Trophoblast cell (in vitro differentiated cells and primary cell): Measurements from ENCODE around the gene PRKAA1.

ENCODE experiments used
- DNase-seq, 2 donors: peaks; one replicate each; pipeline ENCODE4 v3.0.0-alpha.2; 2016
- H2AFZ ChIP-seq: 2 replicates; pipeline ENCODE4 v1.6.1; 2013; ENCODE audit warnings: low read length, moderate library complexity, mild to moderate bottlenecking; ENCODE audit not compliant: insufficient read depth, poor library complexity
- H2AK5ac ChIP-seq: 2 replicates; pipeline ENCODE4 v1.6.1; 2013; ENCODE audit warnings: mild to moderate bottlenecking, low read length
- H2BK120ac ChIP-seq: 2 replicates; pipeline ENCODE4 v1.6.1; 2013; ENCODE audit warnings: low read length, mild to moderate bottlenecking, moderate library complexity; ENCODE audit not compliant: insufficient read depth, poor library complexity
- H2BK12ac ChIP-seq: 2 replicates; pipeline ENCODE4 v1.6.1; 2013; ENCODE audit warnings: mild to moderate bottlenecking, low read length, moderate library complexity
- H2BK5ac ChIP-seq: 2 replicates; pipeline ENCODE4 v1.6.1; 2013; ENCODE audit warnings: low read length, low read depth, moderate library complexity, mild to moderate bottlenecking; ENCODE audit not compliant: poor library complexity
- H3K14ac ChIP-seq: 2 replicates; pipeline ENCODE4 v1.6.1; 2013; ENCODE audit warnings: mild to moderate bottlenecking, low read length
- H3K18ac ChIP-seq: 2 replicates; pipeline ENCODE4 v1.6.1; 2013; ENCODE audit warnings: mild to moderate bottlenecking, low read length
- H3K23ac ChIP-seq: 2 replicates; pipeline ENCODE4 v1.6.1; 2013; ENCODE audit warnings: low read length
- H3K27ac ChIP-seq: 2 replicates; pipeline ENCODE4 v1.5.1; 2013; ENCODE audit warnings: low read depth, mild to moderate bottlenecking, inconsistent platforms, low read length, moderate library complexity
- H3K27me3 ChIP-seq: 2 replicates; pipeline ENCODE4 v1.6.1; 2013; ENCODE audit warnings: inconsistent platforms, mild to moderate bottlenecking, low read length, moderate library complexity; ENCODE audit not compliant: insufficient read depth
- H3K36me3 ChIP-seq, 2 experiments: 1 replicate in 1 of 2; 2 replicates in 1 of 2; pipeline ENCODE4 v1.6.1; 2013; ENCODE audit warnings: low read length in 2 of 2, mild to moderate bottlenecking in 2 of 2, moderate library complexity in 1 of 2; ENCODE audit not compliant: insufficient read depth in 2 of 2, control insufficient read depth in 1 of 2
- H3K4ac ChIP-seq: 2 replicates; pipeline ENCODE4 v1.6.1; 2013; ENCODE audit warnings: low read depth, mild to moderate bottlenecking, low read length, moderate library complexity
- H3K4me1 ChIP-seq, 2 experiments: 1 replicate in 1 of 2; 2 replicates in 1 of 2; pipeline ENCODE4 v1.6.1; 2013; ENCODE audit warnings: low read length in 2 of 2, mild to moderate bottlenecking in 2 of 2, moderate library complexity in 1 of 2; ENCODE audit not compliant: insufficient read depth in 2 of 2, control insufficient read depth in 1 of 2
- H3K4me2 ChIP-seq: 2 replicates; pipeline ENCODE4 v1.6.1; 2013; ENCODE audit warnings: inconsistent platforms, mild to moderate bottlenecking, low read length, moderate library complexity
- H3K4me3 ChIP-seq: 2 replicates; pipeline ENCODE4 v1.5.1; 2013; ENCODE audit warnings: mild to moderate bottlenecking, low read depth, low read length, inconsistent platforms
- H3K79me1 ChIP-seq: one replicate; pipeline ENCODE4 v1.6.1; 2013; ENCODE audit warnings: low read length
- H3K79me2 ChIP-seq: 2 replicates; pipeline ENCODE4 v1.6.1; 2013; ENCODE audit warnings: low read length, mild to moderate bottlenecking; ENCODE audit not compliant: control insufficient read depth, insufficient read depth, poor library complexity
- H3K9ac ChIP-seq: 2 replicates; pipeline ENCODE4 v1.6.1; 2013; ENCODE audit warnings: mild to moderate bottlenecking, low read length
- H3K9me3 ChIP-seq: 2 replicates; pipeline ENCODE4 v1.6.1; 2013; ENCODE audit warnings: low read depth, mild to moderate bottlenecking, control low read depth, inconsistent platforms, low read length; ENCODE audit not compliant: insufficient read depth
- H4K12ac ChIP-seq: 2 replicates; pipeline ENCODE4 v1.6.1; 2013; ENCODE audit warnings: low read depth, mild to moderate bottlenecking, low read length, moderate library complexity
- H4K8ac ChIP-seq: 2 replicates; pipeline ENCODE4 v1.6.1; 2013; ENCODE audit warnings: low read depth, mild to moderate bottlenecking, low read length, moderate library complexity
- H4K91ac ChIP-seq: one replicate; pipeline ENCODE4 v1.6.1; 2013; ENCODE audit warnings: low read depth, mild to moderate bottlenecking, low read length, moderate library complexity
- WGBS: extraction: QIAGEN DNeasy Blood & Tissue Kit; methylation state at CpG from one replicate; pipeline ENCODE4 v1.1.7; 2013; ENCODE audit warnings: missing lambda C conversion rate; ENCODE audit not compliant: insufficient read length, insufficient coverage; ENCODE audit errors: extremely low coverage; 5-methylcytosine and 5-hydroxymethylcytosine counted together

PRKAA1 gene

GRCh38 chr5:40778133-40778532, 20.0 kb downstream of the PRKAA1 start:
- Histone ChIP-seq H3K4ac (no peak overlapping the region), H3K4me2 (no peak overlapping the region)
- DNase-seq: no peak

DNA sequence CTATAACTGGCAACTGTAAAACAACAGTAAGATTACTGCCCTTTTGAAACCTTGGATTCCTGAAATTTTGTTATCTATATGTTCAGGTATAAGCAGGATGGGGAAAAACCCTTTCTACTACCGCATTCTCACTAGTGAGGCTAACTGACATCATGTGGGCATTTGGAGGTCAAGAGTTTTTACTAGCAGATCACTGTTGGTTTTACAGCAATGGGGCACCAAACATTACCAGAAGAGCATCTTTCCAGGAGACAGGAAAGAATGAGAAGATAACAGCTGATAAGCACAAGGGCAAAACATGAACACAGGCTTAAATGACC, 21.6 kb downstream of the PRKAA1 start:
- no peak overlapping the region for H2AK5ac ChIP-seq
- WGBS: no CpG with 5 or more reads among the region's 1 CpG
- H3K27me3 ChIP-seq: no peaks in the 10 kb centered on the region
- H2BK12ac ChIP-seq: no peak overlapping the region
- no peak overlapping the region for H2AFZ ChIP-seq
- no peak overlapping the region for H4K8ac ChIP-seq
- no peaks in the 10 kb centered on the region for H3K79me1 ChIP-seq
- H3K79me2 ChIP-seq: peaks cover 3% of the 10 kb centered on the region
- no peaks in the 10 kb centered on the region for H3K9me3 ChIP-seq
- H3K14ac ChIP-seq: no peak overlapping the region
- peaks cover 0 to 2% of the 10 kb centered on the region in 2 experiments for H3K4me1 ChIP-seq
- no peak overlapping the region for H4K12ac ChIP-seq
- peaks cover 2 to 3% of the 10 kb centered on the region in 2 experiments for H3K36me3 ChIP-seq
- H2BK5ac ChIP-seq: no peak overlapping the region
- no peak overlapping the region for H4K91ac ChIP-seq
- H3K9ac ChIP-seq: no peak overlapping the region
- no peak overlapping the region for H2BK120ac ChIP-seq
- no peak overlapping the region for H3K23ac ChIP-seq
- H3K4me3 ChIP-seq: no peak overlapping the region
- H3K4me2 ChIP-seq: no peak overlapping the region
- no peak for DNase-seq
- H3K18ac ChIP-seq: no peak overlapping the region
- H3K4ac ChIP-seq: no peak overlapping the region
- no peak overlapping the region for H3K27ac ChIP-seq

More at GRCh38 chr5:40778133-40778532, 20.0 kb downstream of the PRKAA1 start:
- Histone ChIP-seq H3K79me2 (peaks cover 3% of the 10 kb centered on the region), H3K23ac (no peak overlapping the region), H4K8ac (no peak overlapping the region), H3K4me3 (no peak overlapping the region), H2BK5ac (no peak overlapping the region), H3K9ac (no peak overlapping the region), H3K9me3 (no peaks in the 10 kb centered on the region), H2AK5ac (no peak overlapping the region), H2BK120ac (no peak overlapping the region), H3K27me3 (no peaks in the 10 kb centered on the region), H3K18ac (no peak overlapping the region), H3K14ac (no peak overlapping the region), H3K27ac (no peak overlapping the region), H3K36me3 (no peaks in the 10 kb centered on the region), H3K79me1 (no peaks in the 10 kb centered on the region), H2AFZ (no peak overlapping the region), H4K12ac (no peak overlapping the region), H4K91ac (no peak overlapping the region), H2BK12ac (no peak overlapping the region), H3K4me1 (peaks cover 0 to 2% of the 10 kb centered on the region in 2 experiments)
- 100% methylated on average over 1 of the region's 1 CpG for WGBS

DNA sequence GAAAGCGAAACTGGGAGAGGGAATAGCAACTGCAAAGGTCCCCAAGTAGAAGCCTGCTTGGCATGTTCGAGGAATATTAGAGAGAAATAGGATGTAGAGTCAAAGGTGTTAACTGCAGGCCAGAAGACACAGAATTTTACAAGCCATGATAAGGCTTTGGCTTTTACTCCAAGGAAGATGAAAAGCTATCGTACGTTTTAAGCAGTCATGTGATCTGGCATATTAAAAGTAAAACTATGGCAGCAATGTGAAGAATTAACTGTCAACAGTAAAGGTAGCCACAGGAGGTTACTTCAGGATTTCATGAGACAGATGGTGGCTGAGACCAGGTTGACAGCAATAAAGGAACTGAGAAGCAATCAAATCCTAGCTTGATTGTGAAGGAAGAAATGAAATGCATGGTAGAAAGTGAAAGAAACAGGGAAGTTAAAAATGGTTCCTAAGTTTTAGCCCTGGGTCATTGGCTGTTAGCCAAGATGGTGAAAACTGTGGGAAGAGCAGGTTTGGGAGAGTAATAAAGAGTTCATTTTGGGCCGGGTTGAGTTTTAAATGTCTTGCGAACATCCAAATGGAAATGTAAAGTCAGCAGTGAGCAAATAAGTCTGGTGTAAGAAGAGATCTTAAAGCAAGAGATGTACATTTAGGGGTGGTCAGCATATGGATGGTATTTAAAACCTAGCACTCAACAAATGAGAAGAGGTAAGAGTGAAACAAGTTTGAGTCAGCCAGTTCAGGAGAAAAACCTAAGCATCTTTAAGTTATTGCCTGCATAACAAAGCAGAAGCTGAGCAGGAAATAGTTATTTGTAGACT, 22.1 kb downstream of the PRKAA1 start:
- Histone ChIP-seq H2BK5ac (no peak overlapping the region), H2AK5ac (no peak overlapping the region), H3K14ac (no peak overlapping the region), H4K8ac (no peak overlapping the region), H3K18ac (no peak overlapping the region), H3K79me1 (no peaks in the 10 kb centered on the region), H3K4me2 (no peak overlapping the region), H2AFZ (no peak overlapping the region), H3K9ac (no peak overlapping the region), H3K23ac (no peak overlapping the region), H2BK120ac (no peak overlapping the region), H2BK12ac (no peak overlapping the region), H3K4me1 (peaks cover 0 to 2% of the 10 kb centered on the region in 2 experiments), H3K4ac (no peak overlapping the region), H3K36me3 (peaks cover 5 to 6% of the 10 kb centered on the region in 2 experiments), H3K27me3 (no peaks in the 10 kb centered on the region), H3K79me2 (peaks cover 3% of the 10 kb centered on the region), H3K9me3 (no peaks in the 10 kb centered on the region), H3K4me3 (no peak overlapping the region), H4K12ac (no peak overlapping the region), H4K91ac (no peak overlapping the region), H3K27ac (no peak overlapping the region)
- peak in 1 of 2 donors; percentile 23 for DNase-seq
- WGBS: no CpG with 5 or more reads among the region's 6 CpGs

- Histone ChIP-seq H3K27me3 (no peaks in the 10 kb centered on the region), H3K9me3 (no peaks in the 10 kb centered on the region)
Observed at GRCh38 chr5:40775085-40775845, 22.9 kb downstream of the PRKAA1 start.

More at GRCh38 chr5:40775085-40775845, 22.9 kb downstream of the PRKAA1 start:
- Histone ChIP-seq H3K4me1 (no peaks in the 10 kb centered on the region), H3K4me3 (no peak overlapping the region), H3K4ac (no peak overlapping the region), H4K91ac (no peak overlapping the region), H3K79me2 (no peaks in the 10 kb centered on the region), H2BK12ac (no peak overlapping the region), H2AK5ac (no peak overlapping the region), H4K12ac (no peak overlapping the region), H2BK120ac (no peak overlapping the region), H3K79me1 (no peaks in the 10 kb centered on the region), H3K36me3 (peaks cover 5 to 6% of the 10 kb centered on the region in 2 experiments), H3K18ac (no peak overlapping the region), H3K27ac (no peak overlapping the region), H3K4me2 (no peak overlapping the region), H4K8ac (no peak overlapping the region), H2BK5ac (no peak overlapping the region), H3K9ac (no peak overlapping the region), H3K14ac (no peak overlapping the region), H2AFZ (no peak overlapping the region), H3K23ac (no peak overlapping the region)
- no peak for DNase-seq
- no CpG with 5 or more reads among the region's 4 CpGs for WGBS
